Femur (tissue), 1 donor: ENCODE results near the gene TAF1D.
"Not testable (repeated sequence)": the region's sequence is repeated elsewhere in the genome, so short reads cannot be mapped to it uniquely, and the experiment has no call there.

Experiments used
- DNase-seq: peaks from one replicate; pipeline ENCODE4 v3.0.0-alpha.2; 2017

The TAF1D gene

GRCh38 chr11:93741094-93741881 is at the start of gene TAF1D, which contains the start of gene C11orf54:
Gene TAF1D, minus strand, starts transcription at chr11:93741495. Its CDS starts 2,191 bp downstream, at chr11:93739304.
Gene C11orf54, plus strand, starts transcription at chr11:93741672. Its CDS starts 5,722 bp downstream, at chr11:93747394.
- DNase-seq, result peak; percentile 99

- DNase-seq, result no peak
These were observed 43.7 kb upstream of the TAF1D start for GRCh38 chr11:93784935-93785360.

GRCh38 chr11:93784145-93784934 is 43.0 kb upstream of the TAF1D start, which contains the start of gene MED17:
Gene MED17, plus strand, starts transcription at chr11:93784282. Its CDS starts 232 bp downstream, at chr11:93784514.
- peak; percentile 96 for DNase-seq

GRCh38 chr11:93783765-93784144 is 42.5 kb upstream of the TAF1D start:
- no peak for DNase-seq

- DNase-seq, result no peak
These were observed 42.1 kb upstream of the TAF1D start for GRCh38 chr11:93783362-93783761.

GRCh38 chr11:93775289-93775688 is 34.0 kb upstream of the TAF1D start:
- no peak for DNase-seq

- DNase-seq, result not testable (repeated sequence)
These were observed 33.3 kb upstream of the TAF1D start for GRCh38 chr11:93774560-93774959.

- DNase-seq, result no peak
These were observed 32.4 kb upstream of the TAF1D start for GRCh38 chr11:93773601-93774200.

- DNase-seq, result no peak
These were observed 31.8 kb upstream of the TAF1D start for GRCh38 chr11:93773045-93773477.

- DNase-seq, result no peak
These were observed 30.8 kb upstream of the TAF1D start for GRCh38 chr11:93772123-93772522.

GRCh38 chr11:93770160-93770559 is 28.9 kb upstream of the TAF1D start:
- DNase-seq, result no peak

- no peak for DNase-seq
These were observed 25.7 kb upstream of the TAF1D start for GRCh38 chr11:93767018-93767417.

- DNase-seq, result no peak
These were observed 25.2 kb upstream of the TAF1D start for GRCh38 chr11:93766504-93766903.

- no peak for DNase-seq
These were observed 24.3 kb upstream of the TAF1D start for GRCh38 chr11:93765551-93765950.

- no peak for DNase-seq
These were observed 20.6 kb upstream of the TAF1D start for GRCh38 chr11:93761910-93762309.

- not testable (repeated sequence) for DNase-seq
These were observed 17.8 kb upstream of the TAF1D start for GRCh38 chr11:93759123-93759522.

GRCh38 chr11:93757924-93758865 is 16.9 kb upstream of the TAF1D start:
- no peak for DNase-seq

GRCh38 chr11:93757301-93757700 is 16.0 kb upstream of the TAF1D start:
- DNase-seq, result no peak

- no peak for DNase-seq
These were observed 15.5 kb upstream of the TAF1D start for GRCh38 chr11:93756748-93757147.

- DNase-seq, result no peak
These were observed 11.9 kb upstream of the TAF1D start for GRCh38 chr11:93753241-93753640.

GRCh38 chr11:93751001-93751400 is 9.7 kb upstream of the TAF1D start:
- no peak for DNase-seq

- DNase-seq, result no peak
These were observed 5.8 kb upstream of the TAF1D start for GRCh38 chr11:93747122-93747521.
